GM10266 (cell line): ENCODE measurements around the gene OR7A5.
A peak's percentile ranks its signal among the peaks of the same experiment; 100 is the strongest.
"Not testable (repeated sequence)": the region's sequence is repeated elsewhere in the genome, so short reads cannot be mapped to it uniquely, and the experiment has no call there.

Experiments used
- DNase-seq: peaks from one replicate; pipeline ENCODE4 v3.0.0; 2012; ENCODE audit errors: extremely low spot score
- TF ChIP-seq, protein P1 (sequence below): IDR thresholded peaks from 2 replicates; pipeline ENCODE4 v1.5.1; 2012; ENCODE audit warnings: mild to moderate bottlenecking, low read depth; ENCODE audit not compliant: control insufficient read depth, insufficient read depth; ENCODE audit errors: missing control alignments

OR7A5 gene

GRCh38 chr19:14809272-14810057, 25.5 kb downstream of the OR7A5 start:
- TF ChIP-seq, protein P1, sequence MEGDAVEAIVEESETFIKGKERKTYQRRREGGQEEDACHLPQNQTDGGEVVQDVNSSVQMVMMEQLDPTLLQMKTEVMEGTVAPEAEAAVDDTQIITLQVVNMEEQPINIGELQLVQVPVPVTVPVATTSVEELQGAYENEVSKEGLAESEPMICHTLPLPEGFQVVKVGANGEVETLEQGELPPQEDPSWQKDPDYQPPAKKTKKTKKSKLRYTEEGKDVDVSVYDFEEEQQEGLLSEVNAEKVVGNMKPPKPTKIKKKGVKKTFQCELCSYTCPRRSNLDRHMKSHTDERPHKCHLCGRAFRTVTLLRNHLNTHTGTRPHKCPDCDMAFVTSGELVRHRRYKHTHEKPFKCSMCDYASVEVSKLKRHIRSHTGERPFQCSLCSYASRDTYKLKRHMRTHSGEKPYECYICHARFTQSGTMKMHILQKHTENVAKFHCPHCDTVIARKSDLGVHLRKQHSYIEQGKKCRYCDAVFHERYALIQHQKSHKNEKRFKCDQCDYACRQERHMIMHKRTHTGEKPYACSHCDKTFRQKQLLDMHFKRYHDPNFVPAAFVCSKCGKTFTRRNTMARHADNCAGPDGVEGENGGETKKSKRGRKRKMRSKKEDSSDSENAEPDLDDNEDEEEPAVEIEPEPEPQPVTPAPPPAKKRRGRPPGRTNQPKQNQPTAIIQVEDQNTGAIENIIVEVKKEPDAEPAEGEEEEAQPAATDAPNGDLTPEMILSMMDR: no peak
- no peak for DNase-seq

GRCh38 chr19:14804765-14805164, 30.2 kb downstream of the OR7A5 start:
- TF ChIP-seq, protein P1: no peak
- DNase-seq: no peak

- no peak for DNase-seq
- TF ChIP-seq, protein P1: no peak
Observed at GRCh38 chr19:14798760-14799159, 36.2 kb downstream of the OR7A5 start.

GRCh38 chr19:14796021-14796420, 39.0 kb downstream of the OR7A5 start:
- no peak for DNase-seq
- TF ChIP-seq, protein P1: no peak

GRCh38 chr19:14795078-14795721, 39.8 kb downstream of the OR7A5 start:
- DNase-seq: no peak
- TF ChIP-seq, protein P1: no peak

- DNase-seq: not testable (repeated sequence)
Observed at GRCh38 chr19:14792250-14792649, 42.7 kb downstream of the OR7A5 start.

GRCh38 chr19:14786421-14786851, 48.5 kb downstream of the OR7A5 start:
- peak; percentile 47 for DNase-seq

DNA sequence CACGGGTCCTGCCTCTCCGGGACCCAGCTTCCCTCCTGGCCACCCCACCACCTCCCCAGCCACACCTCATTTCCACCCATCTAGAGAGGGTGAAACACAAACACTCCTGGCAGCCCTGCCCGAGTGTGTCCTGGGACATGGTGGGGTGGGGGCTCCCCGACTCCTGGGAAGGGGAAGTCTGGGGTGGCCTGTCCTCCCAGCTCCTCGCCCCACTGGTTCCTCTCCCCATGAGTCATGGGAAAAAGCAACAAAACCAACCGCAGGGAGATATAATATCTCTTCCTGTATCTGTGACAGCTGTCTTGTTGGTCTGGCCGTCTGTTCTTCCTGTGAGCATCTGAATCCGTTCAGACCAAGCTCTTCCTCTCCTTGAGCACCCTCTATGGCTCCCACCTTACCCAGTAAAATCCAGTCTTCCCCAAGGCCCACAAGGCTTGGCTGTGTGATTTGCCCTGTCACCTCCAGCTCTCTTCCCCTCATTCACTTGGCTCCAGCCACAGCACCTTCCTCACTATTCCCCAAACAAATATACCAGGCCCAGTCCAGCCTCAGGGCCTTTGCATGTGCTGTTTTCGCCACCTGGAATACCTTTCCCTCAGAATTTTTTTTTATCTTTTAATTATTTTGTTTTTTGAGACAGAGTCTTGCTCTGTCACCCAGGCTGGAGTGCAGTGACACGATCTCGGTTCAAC, 49.7 kb downstream of the OR7A5 start:
- peak; percentile 27 for DNase-seq

More at GRCh38 chr19:14786421-14786851, 48.5 kb downstream of the OR7A5 start:
- TF ChIP-seq, protein P1: peak; percentile 86

DNA sequence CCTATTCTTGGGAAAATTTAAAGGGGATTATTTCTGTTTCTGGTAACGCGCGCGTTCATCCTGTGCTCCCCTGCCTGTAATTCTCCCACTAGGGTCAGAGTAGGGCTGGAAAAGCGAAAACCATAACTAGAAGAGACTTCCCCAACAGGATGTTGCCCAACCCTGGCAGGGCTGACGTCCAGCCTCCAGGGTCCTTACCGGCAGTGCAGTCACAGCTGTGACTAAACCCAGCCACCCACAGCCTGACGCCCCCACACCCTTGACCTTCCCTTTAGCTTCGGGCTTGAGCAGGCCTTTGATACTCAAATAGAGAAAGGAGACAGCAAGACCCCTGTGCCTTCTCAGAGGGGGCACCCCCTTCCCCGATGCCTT, 50.3 kb downstream of the OR7A5 start:
- DNase-seq: peak; percentile 59

- not testable (repeated sequence) for DNase-seq
Observed at GRCh38 chr19:14783410-14783998, 51.5 kb downstream of the OR7A5 start.
